COLO829 (cell line): ENCODE measurements around the gene PLEKHA8.
"Not testable (repeated sequence)": the region's sequence is repeated elsewhere in the genome, so short reads cannot be mapped to it uniquely, and the experiment has no call there.

Experiments
- DNase-seq: peaks from one replicate; pipeline ENCODE4 v3.0.0; 2012; ENCODE audit warnings: low spot score

PLEKHA8 gene

GRCh38 chr7:30023524-30023923 lies 4.7 kb upstream of the PLEKHA8 start:
- DNase-seq: no peak

- DNase-seq: peak; percentile 99
Measured at GRCh38 chr7:30026229-30027064, 1.8 kb upstream of the PLEKHA8 start, which contains the start of gene FKBP14. Gene FKBP14 (minus strand): TSS chr7:30026702. CDS start chr7:30026508, 194 bp downstream.

- DNase-seq: peak; percentile 21
Measured at GRCh38 chr7:30027065-30027456, 1.2 kb upstream of the PLEKHA8 start.

GRCh38 chr7:30027740-30028215 lies 434 bp upstream of the PLEKHA8 start:
- no peak for DNase-seq

GRCh38 chr7:30028749-30029635 lies 780 bp downstream of the PLEKHA8 start:
- peak; percentile 42 for DNase-seq

GRCh38 chr7:30029696-30030095 lies 1.5 kb downstream of the PLEKHA8 start:
- DNase-seq: peak; percentile 23

- DNase-seq: no peak
Measured at GRCh38 chr7:30032310-30033125, 4.3 kb downstream of the PLEKHA8 start.

GRCh38 chr7:30034501-30034900 lies 6.3 kb downstream of the PLEKHA8 start:
- no peak for DNase-seq

GRCh38 chr7:30036220-30036619 lies 8.0 kb downstream of the PLEKHA8 start:
- DNase-seq: no peak

GRCh38 chr7:30038196-30038980 lies 10.2 kb downstream of the PLEKHA8 start:
- DNase-seq: no peak

GRCh38 chr7:30040938-30041337 lies 12.7 kb downstream of the PLEKHA8 start:
- DNase-seq: no peak

- DNase-seq: no peak
Measured at GRCh38 chr7:30041526-30042269, 13.5 kb downstream of the PLEKHA8 start.

- no peak for DNase-seq
Measured at GRCh38 chr7:30046127-30046770, 18.0 kb downstream of the PLEKHA8 start.

GRCh38 chr7:30047124-30047523 lies 18.9 kb downstream of the PLEKHA8 start:
- DNase-seq: no peak

- no peak for DNase-seq
Measured at GRCh38 chr7:30048582-30048981, 20.4 kb downstream of the PLEKHA8 start.

GRCh38 chr7:30049173-30049572 lies 21.0 kb downstream of the PLEKHA8 start:
- no peak for DNase-seq

GRCh38 chr7:30053068-30053467 lies 24.9 kb downstream of the PLEKHA8 start:
- DNase-seq: no peak

- no peak for DNase-seq
Measured at GRCh38 chr7:30057741-30058140, 29.5 kb downstream of the PLEKHA8 start.

- not testable (repeated sequence) for DNase-seq
Measured at GRCh38 chr7:30061786-30062185, 33.6 kb downstream of the PLEKHA8 start.

GRCh38 chr7:30062587-30062986 lies 34.4 kb downstream of the PLEKHA8 start:
- peak; percentile 64 for DNase-seq
